K562 (cell line): ENCODE results near the gene CLDN5. TPM values are rescaled to one million over a fixed set of nuclear protein-coding genes. Genes with fewer than 3 reads are reported as not detected.

Source experiments
- ATAC-seq: fragments of 200-7000 bp; cut with Tn5 transposase; 3 replicates; pipeline ENCODE4 v1.9.1; 2020; ENCODE audit warnings: moderate library complexity
- BruUV-seq: library from RNA; stranded (reverse); fragments of 400-500 nt; replicated peaks from 2 replicates; lab custom pipeline; 2021; lab: Mats Ljungman, UMichigan
- CTCF ChIA-PET: fragments of 300-600 bp; formaldehyde crosslinking; extraction: SDS; loops from one replicate; lab custom pipeline; 2021; ENCODE audit warnings: low intra/inter-chr PET ratio; lab: Yijun Ruan, JAX
- POLR2A ChIA-PET: fragments of 300-600, 350-650 bp; sonication (Branson Sonifier 250); formaldehyde crosslinking; extraction: SDS; loops from one replicate; lab custom pipeline; 2021; ENCODE audit warnings: antibody characterized with exemption, inconsistent platforms; lab: Yijun Ruan, JAX
- DNase-seq, 4 experiments: peaks; one replicate each; pipeline versions ENCODE4 v3.0.0 to v3.0.0-alpha.2; 2011 to 2018; ENCODE audit warnings: low spot score in 3 of 4, mixed read lengths in 3 of 4; ENCODE audit errors: extremely low read depth in 1 of 4
- FAIRE-seq: peaks from 2 replicates; lab custom pipeline; 2011; peaks lifted over from hg19 to GRCh38; lab: Jason Lieb, UNC
- H2AFZ ChIP-seq: 2 replicates; pipeline ENCODE4 v1.6.0; 2011; ENCODE audit warnings: low read depth, low read length, control low read depth, inconsistent platforms
- H3K27ac ChIP-seq: fragments of 200-600 bp; 3 replicates; pipeline ENCODE4 v1.8.0; 2011; ENCODE audit warnings: low read depth, mild to moderate bottlenecking, control low read depth, inconsistent platforms, low read length, moderate library complexity, mixed read lengths; ENCODE audit errors: extremely low read depth
- H3K27me3 ChIP-seq, 2 experiments: fragments of 300-600 bp in 1 of 2; 2 replicates in 1 of 2; 3 replicates in 1 of 2; pipeline versions ENCODE4 v1.6.0 to v1.8.0; 2011; ENCODE audit warnings: inconsistent platforms in 2 of 2, low read length in 2 of 2, mild to moderate bottlenecking in 1 of 2, mixed read lengths in 1 of 2, moderate library complexity in 1 of 2; ENCODE audit not compliant: control insufficient read depth in 2 of 2, insufficient read depth in 2 of 2
- H3K36me3 ChIP-seq: fragments of 300-600 bp; 3 replicates; pipeline ENCODE4 v1.8.0; 2011; ENCODE audit warnings: mild to moderate bottlenecking, low read length, inconsistent platforms; ENCODE audit not compliant: control insufficient read depth, insufficient read depth
- H3K4me1 ChIP-seq, 2 experiments: fragments of 200-600 bp in 1 of 2; replicated peaks in 1 of 2; 2 replicates in 1 of 2; 3 replicates in 1 of 2; pipeline versions ENCODE4 v1.5.1 to v1.8.0; 2011; ENCODE audit warnings: inconsistent platforms in 2 of 2, low read length in 2 of 2, mild to moderate bottlenecking in 1 of 2, mixed read lengths in 1 of 2, moderate library complexity in 1 of 2; ENCODE audit not compliant: control insufficient read depth in 2 of 2, insufficient read depth in 2 of 2
- H3K4me2 ChIP-seq: 2 replicates; pipeline ENCODE4 v1.6.1; 2011; ENCODE audit warnings: low read length, control low read depth, inconsistent platforms, mixed read lengths; ENCODE audit not compliant: insufficient read depth
- H3K4me3 ChIP-seq: fragments of 200-600 bp; sonication (generic), shearing (Covaris generic); 2 replicates; pipeline ENCODE4 v1.5.1; 2016; ENCODE audit warnings: control low read depth, inconsistent platforms
- H3K79me2 ChIP-seq: fragments of 200-600 bp; 3 replicates; pipeline ENCODE4 v1.8.0; 2011; ENCODE audit warnings: low read length, inconsistent platforms; ENCODE audit not compliant: control insufficient read depth, insufficient read depth
- H3K9ac ChIP-seq, 2 experiments: 2 replicates each; pipeline versions ENCODE4 v1.6.0 to v1.6.1; 2011; ENCODE audit warnings: low read depth in 2 of 2, low read length in 2 of 2, control low read depth in 1 of 2, inconsistent platforms in 1 of 2, mild to moderate bottlenecking in 1 of 2, mixed read lengths in 1 of 2; ENCODE audit not compliant: insufficient read depth in 1 of 2
- H3K9me1 ChIP-seq: one replicate; pipeline ENCODE4 v1.6.0; 2011; ENCODE audit warnings: inconsistent platforms, mild to moderate bottlenecking, low read length, moderate library complexity; ENCODE audit not compliant: control insufficient read depth, insufficient read depth
- H3K9me3 ChIP-seq: replicated peaks from 2 replicates; pipeline ENCODE4 v1.5.1; 2011; ENCODE audit warnings: low read depth, low read length, inconsistent platforms; ENCODE audit not compliant: control insufficient read depth, insufficient read depth
- H4K20me1 ChIP-seq: replicated peaks from 2 replicates; pipeline ENCODE4 v1.6.1; 2011; ENCODE audit warnings: low read length, inconsistent platforms, mixed read lengths; ENCODE audit not compliant: control insufficient read depth, insufficient read depth
- CEBPG ChIP-seq, 3 experiments: fragments of 200-800 bp in 1 of 3; sonication (Bioruptor generic) in 1 of 3; sonication (generic) in 1 of 3; formaldehyde crosslinking in 1 of 3; IDR thresholded peaks in 2 of 3; conservative IDR thresholded peaks in 1 of 3; 2 replicates each; pipeline versions ENCODE4 v1.6.1 to v1.8.0; 2016 to 2022; ENCODE audit warnings: missing compliant biosample characterization in 2 of 3, missing genetic modification characterization in 2 of 3, mild to moderate bottlenecking in 1 of 3, missing genetic modification reagents in 1 of 3
- GTF2E2 ChIP-seq: fragments of 200-800 bp; sonication (Bioruptor generic); IDR thresholded peaks from 2 replicates; pipeline ENCODE4 v1.6.1; 2016; ENCODE audit warnings: missing genetic modification characterization, missing compliant biosample characterization
- HCFC1 ChIP-seq: IDR thresholded peaks from 2 replicates; pipeline ENCODE4 v1.6.1; 2012; ENCODE audit warnings: low read depth, low read length, improper control_type of control experiment
- HMGXB4 ChIP-seq: sonication (generic); formaldehyde crosslinking; IDR thresholded peaks from 2 replicates; pipeline ENCODE4 v1.8.1; 2023; ENCODE audit warnings: mild to moderate bottlenecking, missing genetic modification reagents
- IRF9 ChIP-seq: fragments of 450-650 bp; IDR thresholded peaks from 2 replicates; pipeline ENCODE4 v1.6.1; 2016; ENCODE audit warnings: missing biosample characterization, missing genetic modification characterization
- JUN ChIP-seq, 2 experiments: sonication (generic) in 1 of 2; formaldehyde crosslinking in 1 of 2; IDR thresholded peaks; 2 replicates each; pipeline versions ENCODE4 v1.6.1 to v1.8.0; 2012 to 2022; ENCODE audit warnings: borderline replicate concordance in 2 of 2, mild to moderate bottlenecking in 2 of 2, improper control_type of control experiment in 1 of 2, low read depth in 1 of 2, low read length in 1 of 2, missing genetic modification reagents in 1 of 2
- MAFG ChIP-seq: fragments of 450-650 bp; conservative IDR thresholded peaks from 2 replicates; pipeline ENCODE4 v1.6.1; 2016; ENCODE audit warnings: missing genetic modification characterization, missing compliant biosample characterization
- PML ChIP-seq: IDR thresholded peaks from 2 replicates; pipeline ENCODE4 v1.6.1; 2012; ENCODE audit warnings: low read length, inconsistent platforms
- SIX5 ChIP-seq, 2 experiments: IDR thresholded peaks; 2 replicates each; pipeline ENCODE4 v1.6.1; 2011; ENCODE audit warnings: low read length in 2 of 2, borderline replicate concordance in 1 of 2, low read depth in 1 of 2, mild to moderate bottlenecking in 1 of 2, moderate library complexity in 1 of 2; ENCODE audit not compliant: insufficient read depth in 1 of 2
- SMAD1 ChIP-seq: fragments of 150-350 bp; IDR thresholded peaks from 2 replicates; pipeline ENCODE4 v1.6.1; 2014; ENCODE audit warnings: low read length, low read depth; ENCODE audit not compliant: partially characterized antibody
- WHSC1 ChIP-seq: IDR thresholded peaks from one replicate; pipeline ENCODE4 v1.6.1; 2012; ENCODE audit warnings: low read length, control low read depth, inconsistent platforms
- ZBTB5 ChIP-seq: fragments of 450-650 bp; IDR thresholded peaks from 2 replicates; pipeline ENCODE4 v1.6.1; 2017; ENCODE audit warnings: antibody characterized with exemption
- WGBS: fragments of 100-300 bp; shearing (Covaris generic); methylation state at CpG from one replicate; pipeline ENCODE4 v1.1.6; 2016; ENCODE audit warnings: low coverage, mixed read lengths; ENCODE audit not compliant: insufficient coverage; ENCODE audit errors: missing lambda C conversion rate; 5-methylcytosine and 5-hydroxymethylcytosine counted together
- in situ Hi-C: fragments of 300-500 bp; cut with MboI; formaldehyde crosslinking; loops from 4 replicates; pipeline ENCODE4 v1.15.0; 2018; ENCODE audit warnings: inconsistent platforms, mixed read lengths
- intact Hi-C: fragments of 100-400 bp; cut with micrococcal nuclease; formaldehyde crosslinking; loops from 2 replicates; pipeline ENCODE4 v1.14.2; 2022
- polyA plus RNA-seq, 8 experiments: library from polyadenylated mRNA; depleted of rRNA in 4 of 8; stranded (reverse) in 5 of 8; unstranded in 3 of 8; fragments of >200 nt; fragmentation: Nextera tagmentation in 2 of 8; fragmentation: Illumina TruSeq in 1 of 8; extraction: Ambion mirVana in 2 of 8; extraction: Trizol in 1 of 8; gene quantifications; 2 replicates each; pipeline versions ENCODE4 v1.2.1 to v1.2.3, GENCODE V29; 2011 to 2014; ENCODE audit warnings: inconsistent platforms in 1 of 8, missing spikeins in 1 of 8
- total RNA-seq, 7 experiments: library from RNA; depleted of rRNA in 6 of 7; stranded (reverse); fragments of >200 nt in 6 of 7; fragmentation: Illumina TruSeq in 2 of 7; extraction: Trizol in 2 of 7; gene quantifications; 2 replicates each; pipeline versions ENCODE4 v1.2.1 to v1.2.3, GENCODE V29; 2011 to 2021; ENCODE audit warnings: low replicate concordance in 1 of 7

The CLDN5 gene
- total and polyA plus RNA-seq, 9 of the 15 experiments (the other 6 are each of a cell fraction or from before 2014, with no cell fraction given) = 0.20 TPM; not detected in 8

GRCh38 chr22:19483481-19484244 is 40.5 kb downstream of the CLDN5 start:
- Histone ChIP-seq H3K4me3 (no peak overlapping the region), H3K9ac (no peak overlapping the region), H3K27ac (no peak overlapping the region), H3K4me1 (peaks cover 7 to 8% of the 10 kb centered on the region in 2 experiments), H2AFZ (no peak overlapping the region), H3K9me1 (no peaks in the 10 kb centered on the region), H3K79me2 (peaks cover 47% of the 10 kb centered on the region), H4K20me1 (peaks cover under 1% of the 10 kb centered on the region), H3K36me3 (peaks cover 76% of the 10 kb centered on the region), H3K9me3 (no peaks in the 10 kb centered on the region), H3K4me2 (no peak overlapping the region), H3K27me3 (no peaks in the 10 kb centered on the region)
- FAIRE-seq = no peak
- DNase-seq = peak in 1 of 4 experiments; percentile 38
- BruUV-seq = no TSS peak
- ChIA-PET CTCF (interaction anchor here (1.1 kb wide), 1 partner anchor 94 kb away, joined by 7 read pairs; no protein-coding TSS in a partner anchor), POLR2A (interaction anchor here (0.8 to 3.9 kb wide), 7 partner anchors 10 to 28 kb away, joined by 3 to 23 read pairs (median 5); no protein-coding TSS in a partner anchor)
- WGBS = 95% methylated on average over 8 of the region's 8 CpGs
- in situ Hi-C loops (no loop called here), intact Hi-C loops (no loop called here)
- ATAC-seq = no peak
- TF ChIP-seq WHSC1 (peak; percentile 28), ZBTB5 (no peak), IRF9 (tag) (0 out of 2 replicates have a peak, but pooled peaks have one; percentile 30), SIX5 (IDR thresholded peaks at IDR 0.05; ENCODE audit: borderline replicate concordance in 1 of 2, insufficient read depth in 1 of 2, low read depth in 1 of 2, low read length in 2 of 2) (no peak), SMAD1 (no peak), JUN (IDR thresholded peaks at IDR 0.05; ENCODE audit: borderline replicate concordance, low read depth, low read length) (no peak), JUN (CRISPR knock-in tag; IDR thresholded peaks at IDR 0.05; ENCODE audit: borderline replicate concordance) (no peak), MAFG (0 out of 2 replicates have a peak, but pooled peaks have one; percentile 30), HCFC1 (no peak), GTF2E2 (tag) (no peak), HMGXB4 (CRISPR knock-in tag) (0 out of 2 replicates have a peak, but pooled peaks have one; percentile 68), PML (no peak), CEBPG (CRISPR knock-in tag; IDR thresholded peaks at IDR 0.05) (no peak), CEBPG (tag; conservative IDR thresholded peaks at IDR 0.05 in 1 of 2, IDR thresholded peaks at IDR 0.05 in 1 of 2) (peak in 1 of 2 experiments; percentile 48; a peak in 1 of 4 replicates)
